Loucy (cell line): ENCODE data around the gene ORC6.
A peak's percentile ranks its signal among the peaks of the same experiment; 100 is the strongest.

Experiments
- H2AFZ ChIP-seq: fragments of 200-600 bp; sonication (generic); 2 replicates; pipeline ENCODE4 v1.6.0; 2016; ENCODE audit warnings: antibody characterized with exemption, mild to moderate bottlenecking, low read length, moderate library complexity
- H3F3A ChIP-seq: fragments of 200-600 bp; 2 replicates; pipeline ENCODE4 v1.6.0; 2016; ENCODE audit warnings: antibody characterized with exemption, low read depth, mild to moderate bottlenecking
- H3K27me3 ChIP-seq: fragments of 200-600 bp; sonication (generic); 2 replicates; pipeline ENCODE4 v1.6.1; 2014; ENCODE audit warnings: low read length, mild to moderate bottlenecking; ENCODE audit not compliant: insufficient read depth, poor library complexity, severe bottlenecking
- H3K36me3 ChIP-seq: fragments of 200-600 bp; sonication (generic); 2 replicates; pipeline ENCODE4 v1.6.1; 2016; ENCODE audit warnings: low read length; ENCODE audit not compliant: insufficient read depth
- H3K4me1 ChIP-seq: fragments of 200-600 bp; sonication (generic); 2 replicates; pipeline ENCODE4 v1.5.1; 2014; ENCODE audit warnings: low read length, mild to moderate bottlenecking; ENCODE audit not compliant: insufficient read depth, poor library complexity, severe bottlenecking
- H3K4me2 ChIP-seq: fragments of 200-600 bp; sonication (generic); 2 replicates; pipeline ENCODE4 v1.6.0; 2014; ENCODE audit warnings: antibody characterized with exemption, low read length, low read depth, mild to moderate bottlenecking; ENCODE audit not compliant: poor library complexity, severe bottlenecking
- H3K4me3 ChIP-seq: fragments of 200-600 bp; sonication (generic); 2 replicates; pipeline ENCODE4 v1.5.1; 2014; ENCODE audit warnings: low read length, mild to moderate bottlenecking, mixed read lengths; ENCODE audit not compliant: poor library complexity, severe bottlenecking
- H3K79me2 ChIP-seq: fragments of 200-600 bp; sonication (generic); 2 replicates; pipeline ENCODE4 v1.6.1; 2014; ENCODE audit warnings: low read length; ENCODE audit not compliant: insufficient read depth
- H3K9ac ChIP-seq: fragments of 200-600 bp; sonication (generic); 2 replicates; pipeline ENCODE4 v1.6.0; 2014; ENCODE audit warnings: mild to moderate bottlenecking, low read depth, low read length, moderate library complexity; ENCODE audit not compliant: poor library complexity, severe bottlenecking
- H3K9me2 ChIP-seq: fragments of 200-600 bp; sonication (generic); replicated peaks from 2 replicates; pipeline ENCODE4 v1.6.1; 2016; ENCODE audit warnings: low read depth, low read length, mixed read lengths
- H3K9me3 ChIP-seq: fragments of 200-600 bp; sonication (generic); 2 replicates; pipeline ENCODE4 v1.6.1; 2014; ENCODE audit warnings: mild to moderate bottlenecking, antibody characterized with exemption, low read length, low read depth; ENCODE audit not compliant: insufficient read depth
- H4K20me1 ChIP-seq: fragments of 200-600 bp; sonication (generic); 2 replicates; pipeline ENCODE4 v1.6.0; 2014; ENCODE audit warnings: antibody characterized with exemption, low read length, mild to moderate bottlenecking; ENCODE audit not compliant: insufficient read depth, poor library complexity, severe bottlenecking
- CTCF ChIP-seq: fragments of 200-600 bp; sonication (generic); conservative IDR thresholded peaks from 2 replicates; pipeline ENCODE4 v1.5.1; 2014; ENCODE audit warnings: mild to moderate bottlenecking, antibody characterized with exemption, low read length
- EZH2phosphoT487 ChIP-seq: fragments of 200-600 bp; IDR thresholded peaks from 2 replicates; pipeline ENCODE4 v1.6.1; 2018; ENCODE audit warnings: antibody characterized with exemption, mild to moderate bottlenecking, moderate library complexity, borderline replicate concordance

The ORC6 gene

DNA sequence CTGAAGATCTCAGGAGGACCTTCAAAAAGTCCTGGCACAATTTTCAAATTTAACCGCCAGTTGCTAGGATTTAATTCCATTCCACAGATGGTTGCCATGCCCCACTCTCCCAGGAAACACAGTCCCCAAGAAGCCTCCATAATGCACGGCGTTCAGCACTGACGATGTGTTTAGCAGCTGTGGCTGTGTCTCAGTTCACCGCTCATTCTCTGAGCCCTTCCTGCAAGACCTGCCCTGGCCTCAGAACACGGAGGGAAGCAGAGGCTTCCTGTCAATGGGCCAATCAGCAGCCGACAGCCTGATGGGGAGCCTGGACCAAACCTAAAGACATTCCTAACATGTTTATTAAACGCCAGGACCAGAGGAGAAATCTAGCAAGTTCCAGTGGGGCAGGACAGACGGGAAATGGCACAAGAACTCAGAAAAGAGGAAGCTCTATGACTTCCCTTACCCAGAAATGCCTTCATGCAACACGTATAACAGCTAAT lies 53.8 kb downstream of the ORC6 start:
- H3K4me2 ChIP-seq: no peak overlapping the region
- H4K20me1 ChIP-seq: no peaks in the 10 kb centered on the region
- H3K36me3 ChIP-seq: no peaks in the 10 kb centered on the region
- H3K9ac ChIP-seq: no peak overlapping the region
- no peaks in the 10 kb centered on the region for H3K4me1 ChIP-seq
- H3K79me2 ChIP-seq: no peaks in the 10 kb centered on the region
- H3K27me3 ChIP-seq: no peaks in the 10 kb centered on the region
- H3K9me3 ChIP-seq: no peaks in the 10 kb centered on the region
- TF ChIP-seq CTCF (no peak), EZH2phosphoT487 (no peak)
- H3F3A ChIP-seq: no peaks in the 10 kb centered on the region
- H3K4me3 ChIP-seq: no peak overlapping the region
- 0 out of 2 replicates have a peak overlapping the region, but pooled peaks have one; percentile 28 for H2AFZ ChIP-seq
- no peaks in the 10 kb centered on the region for H3K9me2 ChIP-seq

- Histone ChIP-seq H4K20me1 (no peaks in the 10 kb centered on the region), H3K9ac (no peak overlapping the region), H3K9me3 (no peaks in the 10 kb centered on the region), H3K4me1 (peaks cover 5% of the 10 kb centered on the region), H3K4me3 (no peak overlapping the region), H3K79me2 (no peaks in the 10 kb centered on the region), H3K36me3 (no peaks in the 10 kb centered on the region), H3K4me2 (no peak overlapping the region), H2AFZ (no peak overlapping the region), H3K27me3 (no peaks in the 10 kb centered on the region), H3F3A (no peaks in the 10 kb centered on the region), H3K9me2 (no peaks in the 10 kb centered on the region)
- no peak for TF ChIP-seq CTCF
- TF ChIP-seq EZH2phosphoT487: no peak
Measured at GRCh38 chr16:46745617-46746016, 56.2 kb downstream of the ORC6 start.

GRCh38 chr16:46746821-46747776 lies 57.6 kb downstream of the ORC6 start:
- peaks cover 5% of the 10 kb centered on the region for H3K4me1 ChIP-seq
- H3F3A ChIP-seq: no peaks in the 10 kb centered on the region
- no peak overlapping the region for H3K4me2 ChIP-seq
- no peaks in the 10 kb centered on the region for H3K9me3 ChIP-seq
- H3K27me3 ChIP-seq: no peaks in the 10 kb centered on the region
- H3K4me3 ChIP-seq: no peak overlapping the region
- H4K20me1 ChIP-seq: no peaks in the 10 kb centered on the region
- TF ChIP-seq CTCF: no peak
- TF ChIP-seq EZH2phosphoT487: no peak
- H3K79me2 ChIP-seq: no peaks in the 10 kb centered on the region
- no peak overlapping the region for H2AFZ ChIP-seq
- H3K9ac ChIP-seq: no peak overlapping the region
- no peaks in the 10 kb centered on the region for H3K36me3 ChIP-seq
- H3K9me2 ChIP-seq: no peaks in the 10 kb centered on the region
